ENCODE results near the gene ATP1B1. TPM values are rescaled to one million over a fixed set of nuclear protein-coding genes. Genes with fewer than 3 reads are reported as not detected.

ATP1B1 gene
- total RNA-seq, 2 experiments from 2014 or later, result 2.9 to 3.3 TPM

DNA sequence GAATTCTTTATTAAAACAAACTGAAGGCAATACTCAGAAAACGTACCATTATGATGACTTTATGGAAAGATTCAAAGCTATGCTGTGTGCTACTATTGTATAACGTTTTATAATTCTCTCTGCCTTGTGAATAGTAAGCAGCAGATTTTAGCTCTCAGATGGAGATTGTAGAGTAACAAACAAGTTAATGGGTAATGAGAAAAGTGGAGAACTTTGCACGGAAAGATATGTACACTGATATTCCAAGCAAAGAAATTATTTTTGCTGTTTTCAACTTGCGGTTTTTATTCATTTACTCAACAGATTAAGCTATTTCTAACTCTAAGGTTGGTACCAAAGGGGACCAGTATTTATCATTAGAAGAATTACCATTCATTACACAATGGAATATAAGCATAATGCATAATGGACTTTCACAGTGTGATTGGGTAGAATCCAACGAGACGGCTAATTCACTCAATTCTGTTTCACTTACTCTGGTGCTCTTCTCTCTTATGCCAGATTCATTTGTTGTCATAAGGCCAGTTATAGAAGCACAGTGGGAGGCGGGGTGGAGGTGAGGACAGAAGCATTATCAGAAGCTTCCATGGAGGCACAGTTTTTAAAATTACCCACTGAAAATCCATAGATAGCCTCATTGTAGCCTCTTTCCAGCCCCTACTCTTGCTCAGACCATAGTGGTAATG is 38.6 kb downstream of the ATP1B1 start:
- no peaks in the 10 kb centered on the region for H3K27me3 Mint-ChIP-seq
- no peaks in the 10 kb centered on the region for H3K4me1 Mint-ChIP-seq
- ChIA-PET POLR2A (no interaction called here), CTCF (no interaction called here)
- no peaks in the 10 kb centered on the region for H3K36me3 Mint-ChIP-seq (ENCODE audit: low read depth)
- no peak for ATAC-seq
- no peaks in the 10 kb centered on the region for H3K9me3 Mint-ChIP-seq (ENCODE audit: low read depth)
- H3K4me3 Mint-ChIP-seq, result no peak overlapping the region
- DNase-seq, result no peak
- intact Hi-C loops (cut with DNase I, micrococcal nuclease), result no loop called here
- no peak overlapping the region for H3K27ac Mint-ChIP-seq

DNA sequence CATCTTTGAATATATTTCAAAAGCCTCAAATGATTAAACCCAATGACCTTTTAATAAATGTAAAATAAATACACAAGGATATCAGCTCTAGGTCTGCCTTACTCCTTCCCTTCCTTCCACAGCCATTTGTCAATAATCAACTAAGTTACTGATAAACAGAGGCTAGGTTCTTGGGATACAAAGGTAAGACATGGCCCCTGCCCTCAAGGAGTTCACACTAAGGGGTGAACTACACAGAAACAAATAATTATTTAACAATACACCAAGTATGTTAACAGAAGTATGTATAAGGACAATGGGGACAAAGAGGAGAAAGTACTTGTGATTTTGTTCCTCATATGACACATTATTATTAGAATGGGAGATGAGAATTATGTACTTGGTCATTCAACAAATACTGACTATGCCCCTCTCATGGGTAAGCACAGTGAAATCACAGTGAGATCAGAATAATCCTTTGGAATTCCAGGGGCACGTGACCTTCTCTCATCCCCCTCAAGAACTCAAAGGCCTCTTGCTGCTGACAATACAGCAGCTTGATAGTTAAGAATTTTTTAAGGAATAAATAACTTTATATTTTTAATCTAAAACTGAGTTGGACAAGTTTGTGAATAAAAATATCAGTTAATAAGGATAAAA is 40.2 kb downstream of the ATP1B1 start:
- no peaks in the 10 kb centered on the region for H3K9me3 Mint-ChIP-seq (ENCODE audit: low read depth)
- H3K4me3 Mint-ChIP-seq, result no peak overlapping the region
- H3K27ac Mint-ChIP-seq, result no peak overlapping the region
- no peak for DNase-seq
- ChIA-PET POLR2A (no interaction called here), CTCF (no interaction called here)
- H3K27me3 Mint-ChIP-seq, result no peaks in the 10 kb centered on the region
- ATAC-seq, result no peak
- H3K36me3 Mint-ChIP-seq (ENCODE audit: low read depth), result no peaks in the 10 kb centered on the region
- intact Hi-C loops (cut with DNase I, micrococcal nuclease), result no loop called here
- H3K4me1 Mint-ChIP-seq, result no peaks in the 10 kb centered on the region

DNA sequence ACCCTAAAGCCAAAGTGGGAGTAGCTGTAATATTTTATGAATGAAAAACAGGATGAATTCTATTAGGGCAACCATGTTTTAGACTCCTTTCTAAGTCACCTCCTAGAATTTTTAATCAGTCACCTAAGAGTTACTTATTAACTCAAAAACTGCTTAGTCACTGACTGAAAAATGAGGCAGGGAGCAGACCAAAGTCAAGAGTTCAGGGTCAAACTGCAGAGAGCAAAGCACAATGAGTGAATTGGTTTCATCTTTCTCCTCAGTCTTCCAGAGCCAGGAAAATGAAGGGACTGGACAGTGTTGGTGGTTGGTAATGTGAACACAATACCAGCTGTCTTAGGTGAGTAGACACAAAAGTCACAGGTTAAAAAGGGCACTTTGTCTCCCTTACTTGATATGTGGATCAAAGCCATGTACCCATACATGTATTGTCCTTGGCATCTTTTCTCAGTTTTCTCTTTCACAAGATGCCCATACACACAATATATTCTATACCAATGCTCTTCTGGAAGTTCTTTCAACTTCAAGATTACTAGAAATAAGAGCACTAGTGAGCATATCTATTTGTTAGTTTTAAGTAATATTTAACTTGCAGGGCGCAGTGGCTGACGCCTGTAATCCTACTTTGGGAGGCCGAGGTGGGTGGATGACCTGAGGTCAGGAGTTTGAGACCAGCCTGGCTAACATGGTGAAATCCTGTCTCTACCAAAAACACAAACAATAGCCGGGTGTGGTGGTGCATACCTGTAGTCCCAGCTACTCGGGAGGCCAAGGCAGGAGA is 42.2 kb downstream of the ATP1B1 start:
- Mint-ChIP-seq H3K36me3 (ENCODE audit: low read depth) (no peaks in the 10 kb centered on the region), H3K4me3 (no peak overlapping the region), H3K27ac (no peak overlapping the region), H3K27me3 (no peaks in the 10 kb centered on the region), H3K4me1 (no peaks in the 10 kb centered on the region), H3K9me3 (ENCODE audit: low read depth) (no peaks in the 10 kb centered on the region)
- CTCF ChIA-PET, result no interaction called here
- intact Hi-C loops (cut with DNase I, micrococcal nuclease), result no loop called here
- no peak for ATAC-seq
- DNase-seq, result no peak
- POLR2A ChIA-PET, result no interaction called here

GRCh38 chr1:169149555-169150286 is 43.2 kb downstream of the ATP1B1 start:
- DNase-seq (no peak), ATAC-seq (no peak)
- Mint-ChIP-seq H3K36me3 (ENCODE audit: low read depth) (no peaks in the 10 kb centered on the region), H3K9me3 (ENCODE audit: low read depth) (no peaks in the 10 kb centered on the region), H3K27me3 (no peaks in the 10 kb centered on the region), H3K4me1 (no peaks in the 10 kb centered on the region), H3K4me3 (no peak overlapping the region), H3K27ac (no peak overlapping the region)
- intact Hi-C loops (cut with DNase I, micrococcal nuclease), result no loop called here
- ChIA-PET POLR2A (no interaction called here), CTCF (no interaction called here)

- CTCF ChIA-PET, result interaction anchor here (0.8 kb wide), 1 partner anchor 1007 kb away, joined by 5 read pairs; no protein-coding TSS in a partner anchor
- no peak overlapping the region for H3K4me3 Mint-ChIP-seq
- POLR2A ChIA-PET, result no interaction called here
- DNase-seq (no peak), ATAC-seq (no peak)
- no peaks in the 10 kb centered on the region for H3K4me1 Mint-ChIP-seq
- H3K27ac Mint-ChIP-seq, result no peak overlapping the region
- H3K36me3 Mint-ChIP-seq (ENCODE audit: low read depth), result no peaks in the 10 kb centered on the region
- no peaks in the 10 kb centered on the region for H3K9me3 Mint-ChIP-seq (ENCODE audit: low read depth)
- no peaks in the 10 kb centered on the region for H3K27me3 Mint-ChIP-seq
- intact Hi-C loops (cut with DNase I, micrococcal nuclease), result no loop called here
Measured at GRCh38 chr1:169150641-169151337, 44.3 kb downstream of the ATP1B1 start.

GRCh38 chr1:169151338-169151837 is 44.9 kb downstream of the ATP1B1 start:
- CTCF ChIA-PET, result interaction anchor here (1.0 kb wide), 1 partner anchor 13 kb away, joined by 3 read pairs; no protein-coding TSS in a partner anchor
- no peak overlapping the region for H3K4me3 Mint-ChIP-seq
- no peaks in the 10 kb centered on the region for H3K27me3 Mint-ChIP-seq
- POLR2A ChIA-PET, result no interaction called here
- H3K9me3 Mint-ChIP-seq (ENCODE audit: low read depth), result no peaks in the 10 kb centered on the region
- DNase-seq, result no peak
- no peak overlapping the region for H3K27ac Mint-ChIP-seq
- intact Hi-C loops (cut with DNase I, micrococcal nuclease), result no loop called here
- ATAC-seq, result no peak
- no peaks in the 10 kb centered on the region for H3K36me3 Mint-ChIP-seq (ENCODE audit: low read depth)
- no peaks in the 10 kb centered on the region for H3K4me1 Mint-ChIP-seq

GRCh38 chr1:169155675-169156074 is 49.2 kb downstream of the ATP1B1 start:
- Mint-ChIP-seq H3K4me1 (no peaks in the 10 kb centered on the region), H3K36me3 (ENCODE audit: low read depth) (no peaks in the 10 kb centered on the region), H3K27me3 (no peaks in the 10 kb centered on the region), H3K4me3 (no peak overlapping the region), H3K27ac (no peak overlapping the region), H3K9me3 (ENCODE audit: low read depth) (no peaks in the 10 kb centered on the region)
- CTCF ChIA-PET, result no interaction called here
- POLR2A ChIA-PET, result no interaction called here
- intact Hi-C loops (cut with DNase I, micrococcal nuclease), result no loop called here
- ATAC-seq (no peak), DNase-seq (no peak)

DNA sequence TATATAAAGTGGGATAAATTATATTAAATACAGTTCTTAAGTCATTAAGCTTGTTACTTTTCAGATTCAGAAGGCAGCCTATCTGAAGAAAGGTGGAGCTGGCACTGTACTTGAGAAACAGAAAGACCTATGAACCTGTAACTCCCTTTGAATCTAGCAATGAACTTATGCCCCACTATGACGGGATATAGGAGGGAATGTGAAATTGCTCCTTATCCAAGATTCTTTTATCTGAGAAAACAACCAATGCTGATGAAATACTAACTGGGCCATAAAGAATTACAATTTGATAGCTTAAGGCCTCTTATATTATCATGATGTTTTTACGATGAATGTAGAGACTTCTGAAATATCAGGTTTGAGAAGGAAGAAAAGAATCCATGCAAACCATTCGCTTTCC is 50.1 kb downstream of the ATP1B1 start:
- Mint-ChIP-seq H3K27me3 (no peaks in the 10 kb centered on the region), H3K9me3 (ENCODE audit: low read depth) (no peaks in the 10 kb centered on the region), H3K4me1 (no peaks in the 10 kb centered on the region), H3K36me3 (ENCODE audit: low read depth) (no peaks in the 10 kb centered on the region), H3K27ac (no peak overlapping the region), H3K4me3 (no peak overlapping the region)
- intact Hi-C loops (cut with DNase I, micrococcal nuclease), result no loop called here
- CTCF ChIA-PET, result interaction anchor here (0.6 to 0.7 kb wide), 2 partner anchors 189 to 1119 kb away, joined by 3 read pairs; no protein-coding TSS in a partner anchor
- ATAC-seq (no peak), DNase-seq (no peak)
- POLR2A ChIA-PET, result no interaction called here

GRCh38 chr1:169160845-169161495 is 54.5 kb downstream of the ATP1B1 start:
- H3K9me3 Mint-ChIP-seq (ENCODE audit: low read depth), result no peaks in the 10 kb centered on the region
- intact Hi-C loops (cut with DNase I, micrococcal nuclease), result no loop called here
- H3K4me1 Mint-ChIP-seq, result peaks cover 8% of the 10 kb centered on the region
- no peaks in the 10 kb centered on the region for H3K27me3 Mint-ChIP-seq
- no peak overlapping the region for H3K27ac Mint-ChIP-seq
- no peak for DNase-seq
- ATAC-seq, result no peak
- H3K36me3 Mint-ChIP-seq (ENCODE audit: low read depth), result no peaks in the 10 kb centered on the region
- no peak overlapping the region for H3K4me3 Mint-ChIP-seq
- CTCF ChIA-PET, result no interaction called here
- POLR2A ChIA-PET, result no interaction called here

GRCh38 chr1:169161496-169162194 is 55.2 kb downstream of the ATP1B1 start:
- H3K27me3 Mint-ChIP-seq, result no peaks in the 10 kb centered on the region
- ATAC-seq (no peak), DNase-seq (no peak)
- H3K9me3 Mint-ChIP-seq (ENCODE audit: low read depth), result no peaks in the 10 kb centered on the region
- no peak overlapping the region for H3K27ac Mint-ChIP-seq
- CTCF ChIA-PET, result no interaction called here
- POLR2A ChIA-PET, result no interaction called here
- peaks cover 8% of the 10 kb centered on the region for H3K4me1 Mint-ChIP-seq
- no peak overlapping the region for H3K4me3 Mint-ChIP-seq
- intact Hi-C loops (cut with DNase I, micrococcal nuclease), result loop anchor here in 1 of 2 experiments (2.0 kb wide), 1 partner anchor 55 kb away; the partner anchor contains the start of gene ATP1B1
- no peaks in the 10 kb centered on the region for H3K36me3 Mint-ChIP-seq (ENCODE audit: low read depth)
